Measurements from ENCODE around the gene NAT8L. TPM values are rescaled to one million over a fixed set of nuclear protein-coding genes. Genes with fewer than 3 reads are reported as not detected.
A peak's percentile ranks its signal among the peaks of the same experiment; 100 is the strongest.

Gene NAT8L
- total RNA-seq, 1 donor, result under 0.01 TPM

DNA sequence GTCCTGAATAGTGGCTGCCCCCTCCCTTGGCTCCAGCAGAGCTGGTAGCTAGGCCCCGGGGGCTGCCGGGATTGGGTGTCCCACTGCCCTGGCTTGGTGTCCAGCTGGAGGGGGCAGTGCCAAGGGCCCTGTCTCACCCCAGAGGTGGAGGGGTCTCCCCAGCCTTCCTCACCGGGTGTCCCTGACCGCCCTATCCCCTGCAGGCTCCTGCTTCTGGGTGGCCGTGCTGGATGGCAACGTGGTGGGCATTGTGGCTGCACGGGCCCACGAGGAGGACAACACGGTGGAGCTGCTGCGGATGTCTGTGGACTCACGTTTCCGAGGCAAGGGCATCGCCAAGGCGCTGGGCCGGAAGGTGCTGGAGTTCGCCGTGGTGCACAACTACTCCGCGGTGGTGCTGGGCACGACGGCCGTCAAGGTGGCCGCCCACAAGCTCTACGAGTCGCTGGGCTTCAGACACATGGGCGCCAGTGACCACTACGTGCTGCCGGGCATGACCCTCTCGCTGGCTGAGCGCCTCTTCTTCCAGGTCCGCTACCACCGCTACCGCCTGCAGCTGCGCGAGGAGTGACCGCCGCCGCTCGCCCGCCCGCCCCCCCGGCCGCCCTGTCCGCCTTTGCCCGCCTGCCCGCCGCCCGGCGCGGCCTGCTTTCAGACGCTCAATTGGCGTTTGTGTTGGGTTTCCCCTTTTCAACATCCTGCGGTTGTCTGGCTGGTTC is 4.6 kb downstream of the NAT8L start:
- TF ChIP-seq, protein P1, sequence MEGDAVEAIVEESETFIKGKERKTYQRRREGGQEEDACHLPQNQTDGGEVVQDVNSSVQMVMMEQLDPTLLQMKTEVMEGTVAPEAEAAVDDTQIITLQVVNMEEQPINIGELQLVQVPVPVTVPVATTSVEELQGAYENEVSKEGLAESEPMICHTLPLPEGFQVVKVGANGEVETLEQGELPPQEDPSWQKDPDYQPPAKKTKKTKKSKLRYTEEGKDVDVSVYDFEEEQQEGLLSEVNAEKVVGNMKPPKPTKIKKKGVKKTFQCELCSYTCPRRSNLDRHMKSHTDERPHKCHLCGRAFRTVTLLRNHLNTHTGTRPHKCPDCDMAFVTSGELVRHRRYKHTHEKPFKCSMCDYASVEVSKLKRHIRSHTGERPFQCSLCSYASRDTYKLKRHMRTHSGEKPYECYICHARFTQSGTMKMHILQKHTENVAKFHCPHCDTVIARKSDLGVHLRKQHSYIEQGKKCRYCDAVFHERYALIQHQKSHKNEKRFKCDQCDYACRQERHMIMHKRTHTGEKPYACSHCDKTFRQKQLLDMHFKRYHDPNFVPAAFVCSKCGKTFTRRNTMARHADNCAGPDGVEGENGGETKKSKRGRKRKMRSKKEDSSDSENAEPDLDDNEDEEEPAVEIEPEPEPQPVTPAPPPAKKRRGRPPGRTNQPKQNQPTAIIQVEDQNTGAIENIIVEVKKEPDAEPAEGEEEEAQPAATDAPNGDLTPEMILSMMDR (IDR thresholded peaks at IDR 0.05; ENCODE audit: extremely low read depth, low read depth, low read length), result no peak
- no peaks in the 10 kb centered on the region for H3K4me1 ChIP-seq (ENCODE audit: insufficient read depth, low read length)

DNA sequence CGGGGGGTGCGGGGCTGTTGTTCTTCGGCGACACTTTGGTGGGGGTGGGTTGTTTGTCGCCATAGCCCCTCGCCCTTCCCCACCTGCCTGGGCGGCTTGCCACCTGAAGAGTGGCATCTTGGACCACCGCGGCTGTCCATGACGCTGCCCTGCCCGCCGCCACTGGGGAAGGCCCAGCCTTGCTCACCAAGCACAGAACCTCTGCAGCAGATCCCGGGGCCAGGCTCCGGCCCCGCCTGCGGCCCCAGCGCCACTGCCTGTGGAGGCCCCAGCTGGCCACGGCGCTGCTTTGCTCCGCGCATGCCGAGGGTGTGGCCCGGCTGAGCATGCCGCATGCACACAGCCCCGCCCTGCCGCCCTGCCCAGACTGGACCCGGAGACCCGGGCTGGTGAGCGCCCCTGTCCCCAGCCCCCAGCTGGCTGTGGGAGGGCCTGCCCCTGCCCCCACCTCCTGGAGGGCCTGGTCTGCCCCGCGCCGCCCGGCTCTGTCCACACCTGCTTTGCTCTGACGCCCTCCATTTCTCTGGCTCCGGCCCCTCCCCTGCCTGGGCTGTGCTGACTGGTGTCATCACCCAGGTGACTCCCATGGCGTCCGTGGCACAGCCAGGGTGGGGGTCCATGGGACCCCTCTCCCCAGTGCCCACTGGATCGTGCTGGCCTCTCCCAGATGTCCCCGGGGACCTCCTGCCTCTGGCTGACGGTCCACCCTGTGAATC is 5.3 kb downstream of the NAT8L start:
- Histone ChIP-seq H3K4me3 (ENCODE audit: insufficient read depth, low read length) (no peak overlapping the region), H3K4me1 (ENCODE audit: insufficient read depth, low read length) (no peaks in the 10 kb centered on the region), H3K9me3 (ENCODE audit: low read depth, low read length) (no peaks in the 10 kb centered on the region), H3K79me2 (ENCODE audit: insufficient read depth, low read length) (no peaks in the 10 kb centered on the region), H3K27ac (ENCODE audit: low read depth, low read length) (no peak overlapping the region), H3K36me3 (ENCODE audit: insufficient read depth, low read length) (no peaks in the 10 kb centered on the region), H4K20me1 (ENCODE audit: insufficient read depth, low read length) (no peaks in the 10 kb centered on the region), H3K4me2 (ENCODE audit: insufficient read depth, low read length) (no peak overlapping the region), H3K27me3 (ENCODE audit: insufficient read depth, low read length) (peaks cover 4% of the 10 kb centered on the region), H2AFZ (ENCODE audit: low read length) (no peak overlapping the region)
- TF ChIP-seq, protein P1 (IDR thresholded peaks at IDR 0.05; ENCODE audit: extremely low read depth, low read depth, low read length), result no peak
- DNase-seq (ENCODE audit: insufficient read length, low spot score, missing footprints), result peak; percentile 73

More for the DNA sequence above, 4.6 kb downstream of the NAT8L start:
- Histone ChIP-seq H2AFZ (ENCODE audit: low read length) (no peak overlapping the region), H3K4me2 (ENCODE audit: insufficient read depth, low read length) (no peak overlapping the region), H4K20me1 (ENCODE audit: insufficient read depth, low read length) (no peaks in the 10 kb centered on the region), H3K27me3 (ENCODE audit: insufficient read depth, low read length) (peaks cover 4% of the 10 kb centered on the region), H3K27ac (ENCODE audit: low read depth, low read length) (no peak overlapping the region), H3K4me3 (ENCODE audit: insufficient read depth, low read length) (no peak overlapping the region), H3K79me2 (ENCODE audit: insufficient read depth, low read length) (no peaks in the 10 kb centered on the region), H3K9me3 (ENCODE audit: low read depth, low read length) (no peaks in the 10 kb centered on the region), H3K36me3 (ENCODE audit: insufficient read depth, low read length) (no peaks in the 10 kb centered on the region)
- DNase-seq (ENCODE audit: insufficient read length, low spot score, missing footprints), result peak; percentile 87

DNA sequence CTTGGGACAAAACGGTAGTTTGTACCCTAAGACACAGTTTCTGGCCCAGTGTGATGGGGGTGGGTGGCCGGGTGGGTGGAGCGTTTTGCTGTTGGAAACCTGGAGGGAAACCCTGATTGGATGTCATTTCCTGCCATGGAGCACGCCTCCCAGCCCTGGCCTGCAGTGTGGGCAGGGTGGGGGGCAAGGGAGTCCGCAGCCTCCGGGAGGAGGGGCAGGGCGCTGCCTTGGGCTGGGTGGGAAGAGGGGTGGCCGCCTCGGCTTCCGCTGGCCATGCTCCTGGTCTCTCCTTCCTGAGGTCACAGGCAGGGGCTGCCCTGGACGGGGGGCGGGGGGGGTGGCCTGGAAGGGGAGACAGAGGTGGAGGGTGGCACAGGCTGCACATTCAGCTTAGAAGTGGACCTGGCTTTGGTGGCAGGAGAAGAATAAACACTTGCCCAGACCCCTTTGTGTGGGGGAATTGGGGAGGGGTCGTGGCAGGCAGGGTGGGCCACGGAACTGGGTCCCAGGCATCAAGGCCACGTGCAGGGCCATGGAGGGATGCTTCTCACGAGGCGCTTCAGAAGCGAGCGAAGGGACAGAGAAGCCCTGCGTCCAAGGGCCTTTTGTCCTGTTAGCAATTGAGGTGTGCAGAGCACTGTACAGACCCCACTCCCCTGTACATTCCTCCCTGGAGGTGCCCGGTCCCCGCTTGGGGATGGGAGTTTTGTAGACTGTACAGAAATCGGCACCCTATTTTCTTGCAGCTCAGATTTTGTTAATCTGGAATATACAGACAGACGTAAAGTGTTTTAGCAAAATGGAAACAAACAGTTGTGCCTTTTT is 6.2 kb downstream of the NAT8L start:
- peak; percentile 90 for DNase-seq (ENCODE audit: insufficient read length, low spot score, missing footprints)
- no peak overlapping the region for H3K27ac ChIP-seq (ENCODE audit: low read depth, low read length)
- no peaks in the 10 kb centered on the region for H3K9me3 ChIP-seq (ENCODE audit: low read depth, low read length)
- no peak overlapping the region for H3K4me3 ChIP-seq (ENCODE audit: insufficient read depth, low read length)
- no peaks in the 10 kb centered on the region for H3K36me3 ChIP-seq (ENCODE audit: insufficient read depth, low read length)
- H2AFZ ChIP-seq (ENCODE audit: low read length), result no peak overlapping the region
- H3K4me1 ChIP-seq (ENCODE audit: insufficient read depth, low read length), result no peaks in the 10 kb centered on the region
- TF ChIP-seq, protein P1 (IDR thresholded peaks at IDR 0.05; ENCODE audit: extremely low read depth, low read depth, low read length), result no peak
- peaks cover 4% of the 10 kb centered on the region for H3K27me3 ChIP-seq (ENCODE audit: insufficient read depth, low read length)
- H3K4me2 ChIP-seq (ENCODE audit: insufficient read depth, low read length), result no peak overlapping the region
- H3K79me2 ChIP-seq (ENCODE audit: insufficient read depth, low read length), result no peaks in the 10 kb centered on the region
- H4K20me1 ChIP-seq (ENCODE audit: insufficient read depth, low read length), result no peaks in the 10 kb centered on the region
